ENCODE results near the gene ATAD3A. TPM values are rescaled to one million over a fixed set of nuclear protein-coding genes. Genes with fewer than 3 reads are reported as not detected.

The ATAD3A gene
- total and polyA plus RNA-seq, 2 experiments from 2014 or later, result 36.5 to 80.3 TPM

GRCh38 chr1:1487701-1488100, 24.3 kb upstream of the ATAD3A start:
- Histone ChIP-seq H3K4me1 (ENCODE audit: insufficient read depth) (no peaks in the 10 kb centered on the region), H3K79me2 (replicated peaks; ENCODE audit: insufficient read depth) (no peaks in the 10 kb centered on the region), H3K4me3 (no peak overlapping the region), H3K36me3 (ENCODE audit: insufficient read depth) (peaks cover 21% of the 10 kb centered on the region), H2AFZ (no peak overlapping the region), H4K20me1 (replicated peaks; ENCODE audit: insufficient read depth) (0 out of 2 replicates have a peak, but pooled peaks cover 3% of the 10 kb centered on the region), H3K27me3 (ENCODE audit: insufficient read depth) (no peaks in the 10 kb centered on the region), H3K4me2 (no peak overlapping the region), H3K9me2 (ENCODE audit: insufficient read depth) (no peaks in the 10 kb centered on the region), H3F3A (replicated peaks; ENCODE audit: low read depth) (0 out of 2 replicates have a peak, but pooled peaks cover 11% of the 10 kb centered on the region), H3K27ac (ENCODE audit: low read depth) (no peak overlapping the region)
- TF ChIP-seq, protein P1, sequence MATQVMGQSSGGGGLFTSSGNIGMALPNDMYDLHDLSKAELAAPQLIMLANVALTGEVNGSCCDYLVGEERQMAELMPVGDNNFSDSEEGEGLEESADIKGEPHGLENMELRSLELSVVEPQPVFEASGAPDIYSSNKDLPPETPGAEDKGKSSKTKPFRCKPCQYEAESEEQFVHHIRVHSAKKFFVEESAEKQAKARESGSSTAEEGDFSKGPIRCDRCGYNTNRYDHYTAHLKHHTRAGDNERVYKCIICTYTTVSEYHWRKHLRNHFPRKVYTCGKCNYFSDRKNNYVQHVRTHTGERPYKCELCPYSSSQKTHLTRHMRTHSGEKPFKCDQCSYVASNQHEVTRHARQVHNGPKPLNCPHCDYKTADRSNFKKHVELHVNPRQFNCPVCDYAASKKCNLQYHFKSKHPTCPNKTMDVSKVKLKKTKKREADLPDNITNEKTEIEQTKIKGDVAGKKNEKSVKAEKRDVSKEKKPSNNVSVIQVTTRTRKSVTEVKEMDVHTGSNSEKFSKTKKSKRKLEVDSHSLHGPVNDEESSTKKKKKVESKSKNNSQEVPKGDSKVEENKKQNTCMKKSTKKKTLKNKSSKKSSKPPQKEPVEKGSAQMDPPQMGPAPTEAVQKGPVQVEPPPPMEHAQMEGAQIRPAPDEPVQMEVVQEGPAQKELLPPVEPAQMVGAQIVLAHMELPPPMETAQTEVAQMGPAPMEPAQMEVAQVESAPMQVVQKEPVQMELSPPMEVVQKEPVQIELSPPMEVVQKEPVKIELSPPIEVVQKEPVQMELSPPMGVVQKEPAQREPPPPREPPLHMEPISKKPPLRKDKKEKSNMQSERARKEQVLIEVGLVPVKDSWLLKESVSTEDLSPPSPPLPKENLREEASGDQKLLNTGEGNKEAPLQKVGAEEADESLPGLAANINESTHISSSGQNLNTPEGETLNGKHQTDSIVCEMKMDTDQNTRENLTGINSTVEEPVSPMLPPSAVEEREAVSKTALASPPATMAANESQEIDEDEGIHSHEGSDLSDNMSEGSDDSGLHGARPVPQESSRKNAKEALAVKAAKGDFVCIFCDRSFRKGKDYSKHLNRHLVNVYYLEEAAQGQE (IDR thresholded peaks at IDR 0.05; ENCODE audit: unreplicated experiment), result no peak
- TF ChIP-seq EZH2phosphoT487 (IDR thresholded peaks at IDR 0.05; ENCODE audit: unreplicated experiment) (no peak), NANOG (IDR thresholded peaks at IDR 0.05; ENCODE audit: borderline replicate concordance) (no peak), ZNF114 (CRISPR knock-in tag; IDR thresholded peaks at IDR 0.05) (no peak), EZH2 (IDR thresholded peaks at IDR 0.05; ENCODE audit: low read depth, unreplicated experiment) (no peak), JUNB (IDR thresholded peaks at IDR 0.05; ENCODE audit: unreplicated experiment) (no peak), ZNF331 (CRISPR knock-in tag; IDR thresholded peaks at IDR 0.05; ENCODE audit: low read depth) (no peak), POLR2AphosphoS5 (IDR thresholded peaks at IDR 0.05; ENCODE audit: low read depth) (no peak), CREB1 (CRISPR knock-in tag; IDR thresholded peaks at IDR 0.05; ENCODE audit: low read depth) (no peak), CTCF (conservative IDR thresholded peaks at IDR 0.05; ENCODE audit: low read depth in 2 of 2) (no peak), STAT1 (IDR thresholded peaks at IDR 0.05; ENCODE audit: unreplicated experiment) (no peak)
- TF ChIP-seq, protein P2, sequence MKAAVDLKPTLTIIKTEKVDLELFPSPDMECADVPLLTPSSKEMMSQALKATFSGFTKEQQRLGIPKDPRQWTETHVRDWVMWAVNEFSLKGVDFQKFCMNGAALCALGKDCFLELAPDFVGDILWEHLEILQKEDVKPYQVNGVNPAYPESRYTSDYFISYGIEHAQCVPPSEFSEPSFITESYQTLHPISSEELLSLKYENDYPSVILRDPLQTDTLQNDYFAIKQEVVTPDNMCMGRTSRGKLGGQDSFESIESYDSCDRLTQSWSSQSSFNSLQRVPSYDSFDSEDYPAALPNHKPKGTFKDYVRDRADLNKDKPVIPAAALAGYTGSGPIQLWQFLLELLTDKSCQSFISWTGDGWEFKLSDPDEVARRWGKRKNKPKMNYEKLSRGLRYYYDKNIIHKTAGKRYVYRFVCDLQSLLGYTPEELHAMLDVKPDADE (IDR thresholded peaks at IDR 0.05), result no peak
- TF ChIP-seq, protein P3, sequence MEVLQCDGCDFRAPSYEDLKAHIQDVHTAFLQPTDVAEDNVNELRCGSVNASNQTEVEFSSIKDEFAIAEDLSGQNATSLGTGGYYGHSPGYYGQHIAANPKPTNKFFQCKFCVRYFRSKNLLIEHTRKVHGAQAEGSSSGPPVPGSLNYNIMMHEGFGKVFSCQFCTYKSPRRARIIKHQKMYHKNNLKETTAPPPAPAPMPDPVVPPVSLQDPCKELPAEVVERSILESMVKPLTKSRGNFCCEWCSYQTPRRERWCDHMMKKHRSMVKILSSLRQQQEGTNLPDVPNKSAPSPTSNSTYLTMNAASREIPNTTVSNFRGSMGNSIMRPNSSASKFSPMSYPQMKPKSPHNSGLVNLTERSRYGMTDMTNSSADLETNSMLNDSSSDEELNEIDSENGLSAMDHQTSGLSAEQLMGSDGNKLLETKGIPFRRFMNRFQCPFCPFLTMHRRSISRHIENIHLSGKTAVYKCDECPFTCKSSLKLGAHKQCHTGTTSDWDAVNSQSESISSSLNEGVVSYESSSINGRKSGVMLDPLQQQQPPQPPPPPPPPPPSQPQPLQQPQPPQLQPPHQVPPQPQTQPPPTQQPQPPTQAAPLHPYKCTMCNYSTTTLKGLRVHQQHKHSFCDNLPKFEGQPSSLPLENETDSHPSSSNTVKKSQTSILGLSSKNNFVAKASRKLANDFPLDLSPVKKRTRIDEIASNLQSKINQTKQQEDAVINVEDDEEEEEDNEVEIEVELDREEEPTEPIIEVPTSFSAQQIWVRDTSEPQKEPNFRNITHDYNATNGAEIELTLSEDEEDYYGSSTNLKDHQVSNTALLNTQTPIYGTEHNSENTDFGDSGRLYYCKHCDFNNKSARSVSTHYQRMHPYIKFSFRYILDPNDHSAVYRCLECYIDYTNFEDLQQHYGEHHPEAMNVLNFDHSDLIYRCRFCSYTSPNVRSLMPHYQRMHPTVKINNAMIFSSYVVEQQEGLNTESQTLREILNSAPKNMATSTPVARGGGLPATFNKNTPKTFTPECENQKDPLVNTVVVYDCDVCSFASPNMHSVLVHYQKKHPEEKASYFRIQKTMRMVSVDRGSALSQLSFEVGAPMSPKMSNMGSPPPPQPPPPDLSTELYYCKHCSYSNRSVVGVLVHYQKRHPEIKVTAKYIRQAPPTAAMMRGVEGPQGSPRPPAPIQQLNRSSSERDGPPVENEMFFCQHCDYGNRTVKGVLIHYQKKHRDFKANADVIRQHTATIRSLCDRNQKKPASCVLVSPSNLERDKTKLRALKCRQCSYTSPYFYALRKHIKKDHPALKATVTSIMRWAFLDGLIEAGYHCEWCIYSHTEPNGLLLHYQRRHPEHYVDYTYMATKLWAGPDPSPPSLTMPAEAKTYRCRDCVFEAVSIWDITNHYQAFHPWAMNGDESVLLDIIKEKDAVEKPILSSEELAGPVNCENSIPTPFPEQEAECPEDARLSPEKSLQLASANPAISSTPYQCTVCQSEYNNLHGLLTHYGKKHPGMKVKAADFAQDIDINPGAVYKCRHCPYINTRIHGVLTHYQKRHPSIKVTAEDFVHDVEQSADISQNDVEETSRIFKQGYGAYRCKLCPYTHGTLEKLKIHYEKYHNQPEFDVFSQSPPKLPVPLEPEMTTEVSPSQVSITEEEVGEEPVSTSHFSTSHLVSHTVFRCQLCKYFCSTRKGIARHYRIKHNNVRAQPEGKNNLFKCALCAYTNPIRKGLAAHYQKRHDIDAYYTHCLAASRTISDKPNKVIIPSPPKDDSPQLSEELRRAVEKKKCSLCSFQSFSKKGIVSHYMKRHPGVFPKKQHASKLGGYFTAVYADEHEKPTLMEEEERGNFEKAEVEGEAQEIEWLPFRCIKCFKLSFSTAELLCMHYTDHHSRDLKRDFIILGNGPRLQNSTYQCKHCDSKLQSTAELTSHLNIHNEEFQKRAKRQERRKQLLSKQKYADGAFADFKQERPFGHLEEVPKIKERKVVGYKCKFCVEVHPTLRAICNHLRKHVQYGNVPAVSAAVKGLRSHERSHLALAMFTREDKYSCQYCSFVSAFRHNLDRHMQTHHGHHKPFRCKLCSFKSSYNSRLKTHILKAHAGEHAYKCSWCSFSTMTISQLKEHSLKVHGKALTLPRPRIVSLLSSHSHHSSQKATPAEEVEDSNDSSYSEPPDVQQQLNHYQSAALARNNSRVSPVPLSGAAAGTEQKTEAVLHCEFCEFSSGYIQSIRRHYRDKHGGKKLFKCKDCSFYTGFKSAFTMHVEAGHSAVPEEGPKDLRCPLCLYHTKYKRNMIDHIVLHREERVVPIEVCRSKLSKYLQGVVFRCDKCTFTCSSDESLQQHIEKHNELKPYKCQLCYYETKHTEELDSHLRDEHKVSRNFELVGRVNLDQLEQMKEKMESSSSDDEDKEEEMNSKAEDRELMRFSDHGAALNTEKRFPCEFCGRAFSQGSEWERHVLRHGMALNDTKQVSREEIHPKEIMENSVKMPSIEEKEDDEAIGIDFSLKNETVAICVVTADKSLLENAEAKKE (CRISPR knock-in tag; IDR thresholded peaks at IDR 0.05), result no peak
- no peaks in the 10 kb centered on the region; the same call in 2 of the 3 replicates for H3K9me3 Mint-ChIP-seq
- ATAC-seq (no peak), DNase-seq (ENCODE audit: low spot score) (no peak)
- H3K4me3 Mint-ChIP-seq, result no peak overlapping the region
- no peaks in the 10 kb centered on the region for H3K4me1 Mint-ChIP-seq
- peaks cover 74% of the 10 kb centered on the region for H3K36me3 Mint-ChIP-seq (ENCODE audit: low read depth)
- H3K27ac Mint-ChIP-seq, result no peak overlapping the region
- H3K27me3 Mint-ChIP-seq (ENCODE audit: insufficient read depth, low read depth, poor library complexity), result peaks cover 2% of the 10 kb centered on the region

Data from GM23338 (cell line).